ENCODE data around the gene WBP2NL.

WBP2NL gene

DNA sequence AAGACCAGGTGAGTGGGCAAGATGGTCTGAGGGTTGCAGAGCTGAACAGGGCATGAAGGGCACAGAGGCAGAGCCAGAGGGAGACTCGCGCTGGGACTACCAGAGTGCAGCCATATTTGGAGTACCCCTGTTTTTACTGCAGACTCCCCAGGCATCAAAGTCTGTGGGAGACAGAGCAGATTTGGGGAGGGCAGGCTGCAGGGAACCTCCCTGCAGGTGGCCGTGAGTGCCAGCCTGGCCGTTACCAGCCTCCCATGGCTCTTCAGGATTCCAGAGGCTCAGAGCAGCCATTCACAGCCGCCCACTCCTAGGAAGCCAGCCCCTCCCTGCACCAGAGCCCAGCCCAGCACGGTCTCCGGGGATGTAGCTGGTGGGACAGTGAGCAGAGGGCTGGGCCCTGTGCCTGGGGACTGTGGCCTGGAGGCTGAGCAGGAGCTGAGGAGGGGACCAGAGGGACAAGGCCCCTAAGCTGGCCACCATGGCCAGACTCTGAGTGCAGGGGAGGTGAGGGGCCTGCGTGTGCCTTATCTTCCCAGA, 29.4 kb upstream of the WBP2NL start, which contains the start of gene SEPTIN3:
SEPTIN3 (plus strand) TSS at position 334 of the 537 bp plus-strand sequence. CDS start 2,050 bp downstream, outside the sequence.
- DNase-seq (ENCODE audit: low read depth in 1 of 2, low spot score in 1 of 2): no peak
- no peak for TF ChIP-seq GABPA (IDR thresholded peaks at IDR 0.05; ENCODE audit: low read depth)
- no peak for TF ChIP-seq SPI1 (IDR thresholded peaks at IDR 0.05; ENCODE audit: borderline replicate concordance, low read depth)
- TF ChIP-seq POLR2AphosphoS5 (IDR thresholded peaks at IDR 0.05; ENCODE audit: low read depth): no peak
- TF ChIP-seq, protein P1, sequence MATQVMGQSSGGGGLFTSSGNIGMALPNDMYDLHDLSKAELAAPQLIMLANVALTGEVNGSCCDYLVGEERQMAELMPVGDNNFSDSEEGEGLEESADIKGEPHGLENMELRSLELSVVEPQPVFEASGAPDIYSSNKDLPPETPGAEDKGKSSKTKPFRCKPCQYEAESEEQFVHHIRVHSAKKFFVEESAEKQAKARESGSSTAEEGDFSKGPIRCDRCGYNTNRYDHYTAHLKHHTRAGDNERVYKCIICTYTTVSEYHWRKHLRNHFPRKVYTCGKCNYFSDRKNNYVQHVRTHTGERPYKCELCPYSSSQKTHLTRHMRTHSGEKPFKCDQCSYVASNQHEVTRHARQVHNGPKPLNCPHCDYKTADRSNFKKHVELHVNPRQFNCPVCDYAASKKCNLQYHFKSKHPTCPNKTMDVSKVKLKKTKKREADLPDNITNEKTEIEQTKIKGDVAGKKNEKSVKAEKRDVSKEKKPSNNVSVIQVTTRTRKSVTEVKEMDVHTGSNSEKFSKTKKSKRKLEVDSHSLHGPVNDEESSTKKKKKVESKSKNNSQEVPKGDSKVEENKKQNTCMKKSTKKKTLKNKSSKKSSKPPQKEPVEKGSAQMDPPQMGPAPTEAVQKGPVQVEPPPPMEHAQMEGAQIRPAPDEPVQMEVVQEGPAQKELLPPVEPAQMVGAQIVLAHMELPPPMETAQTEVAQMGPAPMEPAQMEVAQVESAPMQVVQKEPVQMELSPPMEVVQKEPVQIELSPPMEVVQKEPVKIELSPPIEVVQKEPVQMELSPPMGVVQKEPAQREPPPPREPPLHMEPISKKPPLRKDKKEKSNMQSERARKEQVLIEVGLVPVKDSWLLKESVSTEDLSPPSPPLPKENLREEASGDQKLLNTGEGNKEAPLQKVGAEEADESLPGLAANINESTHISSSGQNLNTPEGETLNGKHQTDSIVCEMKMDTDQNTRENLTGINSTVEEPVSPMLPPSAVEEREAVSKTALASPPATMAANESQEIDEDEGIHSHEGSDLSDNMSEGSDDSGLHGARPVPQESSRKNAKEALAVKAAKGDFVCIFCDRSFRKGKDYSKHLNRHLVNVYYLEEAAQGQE (IDR thresholded peaks at IDR 0.05; ENCODE audit: insufficient replicate concordance, low read depth): no peak
- TF ChIP-seq, protein P2, sequence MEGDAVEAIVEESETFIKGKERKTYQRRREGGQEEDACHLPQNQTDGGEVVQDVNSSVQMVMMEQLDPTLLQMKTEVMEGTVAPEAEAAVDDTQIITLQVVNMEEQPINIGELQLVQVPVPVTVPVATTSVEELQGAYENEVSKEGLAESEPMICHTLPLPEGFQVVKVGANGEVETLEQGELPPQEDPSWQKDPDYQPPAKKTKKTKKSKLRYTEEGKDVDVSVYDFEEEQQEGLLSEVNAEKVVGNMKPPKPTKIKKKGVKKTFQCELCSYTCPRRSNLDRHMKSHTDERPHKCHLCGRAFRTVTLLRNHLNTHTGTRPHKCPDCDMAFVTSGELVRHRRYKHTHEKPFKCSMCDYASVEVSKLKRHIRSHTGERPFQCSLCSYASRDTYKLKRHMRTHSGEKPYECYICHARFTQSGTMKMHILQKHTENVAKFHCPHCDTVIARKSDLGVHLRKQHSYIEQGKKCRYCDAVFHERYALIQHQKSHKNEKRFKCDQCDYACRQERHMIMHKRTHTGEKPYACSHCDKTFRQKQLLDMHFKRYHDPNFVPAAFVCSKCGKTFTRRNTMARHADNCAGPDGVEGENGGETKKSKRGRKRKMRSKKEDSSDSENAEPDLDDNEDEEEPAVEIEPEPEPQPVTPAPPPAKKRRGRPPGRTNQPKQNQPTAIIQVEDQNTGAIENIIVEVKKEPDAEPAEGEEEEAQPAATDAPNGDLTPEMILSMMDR (IDR thresholded peaks at IDR 0.05; ENCODE audit: insufficient read depth, low read length): no peak
- H3K4me3 ChIP-seq (replicated peaks; ENCODE audit: insufficient read depth, low read length): no peak within 1 kb of the TSS
- no peak within 1 kb of the TSS for H3K27ac ChIP-seq (replicated peaks)
- no peaks in the 10 kb centered on the region for H3K27me3 ChIP-seq (ENCODE audit: insufficient read depth, poor library complexity, severe bottlenecking)

DNA sequence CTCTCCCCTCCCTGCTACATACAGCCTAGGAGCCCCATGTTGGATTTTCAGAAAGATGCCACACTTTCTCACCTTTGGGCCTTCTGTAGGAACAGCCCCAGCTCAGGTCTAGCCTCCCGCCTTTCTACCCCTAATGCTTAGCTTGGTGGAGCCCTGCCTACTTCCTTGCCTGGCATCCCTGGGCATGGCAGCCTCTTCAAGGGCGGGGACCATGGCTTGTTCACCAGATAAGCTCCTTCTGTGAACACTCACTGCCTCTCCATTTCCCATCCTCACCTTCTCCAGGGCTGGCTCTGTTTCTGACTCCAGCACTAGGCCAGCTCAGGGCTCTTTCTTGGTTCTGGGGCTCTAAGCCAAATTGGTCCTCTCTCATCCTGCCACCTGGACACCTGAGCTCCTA, 28.0 kb upstream of the WBP2NL start:
- TF ChIP-seq SPI1 (IDR thresholded peaks at IDR 0.05; ENCODE audit: borderline replicate concordance, low read depth): no peak
- TF ChIP-seq, protein P2 (IDR thresholded peaks at IDR 0.05; ENCODE audit: insufficient read depth, low read length): no peak
- TF ChIP-seq POLR2AphosphoS5 (IDR thresholded peaks at IDR 0.05; ENCODE audit: low read depth): no peak
- TF ChIP-seq, protein P1 (IDR thresholded peaks at IDR 0.05; ENCODE audit: insufficient replicate concordance, low read depth): no peak
- TF ChIP-seq GABPA (IDR thresholded peaks at IDR 0.05; ENCODE audit: low read depth): no peak
- no peak overlapping the region for H3K27ac ChIP-seq (replicated peaks)
- no peak overlapping the region for H3K4me3 ChIP-seq (replicated peaks; ENCODE audit: insufficient read depth, low read length)
- DNase-seq (ENCODE audit: low read depth in 1 of 2, low spot score in 1 of 2): no peak
- H3K27me3 ChIP-seq (ENCODE audit: insufficient read depth, poor library complexity, severe bottlenecking): peaks cover 1% of the 10 kb centered on the region

DNA sequence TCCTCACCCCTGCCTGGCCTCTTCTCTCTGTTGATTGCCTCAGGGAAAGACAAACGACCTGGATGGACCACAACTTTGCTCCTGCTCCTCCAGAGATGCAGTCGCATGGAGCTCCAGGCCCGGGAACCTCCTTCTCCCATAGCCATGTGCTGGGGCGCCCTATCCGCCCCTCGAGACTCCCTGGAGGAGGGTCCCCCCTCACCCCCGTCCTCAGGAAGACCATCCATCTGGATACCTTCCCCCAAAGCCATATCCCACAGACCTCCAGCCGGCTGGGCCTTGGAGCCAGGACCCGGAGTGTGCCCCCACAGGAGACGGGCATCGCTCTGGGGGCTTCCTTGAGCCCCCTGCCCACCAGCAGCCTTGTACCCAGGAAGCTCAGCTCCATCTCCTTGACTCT, 27.2 kb upstream of the WBP2NL start:
- TF ChIP-seq, protein P2 (IDR thresholded peaks at IDR 0.05; ENCODE audit: insufficient read depth, low read length): no peak
- TF ChIP-seq SPI1 (IDR thresholded peaks at IDR 0.05; ENCODE audit: borderline replicate concordance, low read depth) (no peak), POLR2AphosphoS5 (IDR thresholded peaks at IDR 0.05; ENCODE audit: low read depth) (no peak)
- H3K27ac ChIP-seq (replicated peaks): no peak overlapping the region
- H3K4me3 ChIP-seq (replicated peaks; ENCODE audit: insufficient read depth, low read length): no peak overlapping the region
- DNase-seq (ENCODE audit: low read depth in 1 of 2, low spot score in 1 of 2): no peak
- H3K27me3 ChIP-seq (ENCODE audit: insufficient read depth, poor library complexity, severe bottlenecking): peaks cover 10% of the 10 kb centered on the region
